Skeletal muscle satellite cell (primary cell): ENCODE results near the gene TIE1.

Experiments
- H3K27me3 ChIP-seq: 2 replicates; pipeline ENCODE4 v1.7.0; 2013; ENCODE audit warnings: low read length; ENCODE audit not compliant: control insufficient read depth, insufficient read depth
- H3K36me3 ChIP-seq: 2 replicates; pipeline ENCODE4 v1.7.0; 2013; ENCODE audit warnings: mild to moderate bottlenecking, control low read depth, low read length; ENCODE audit not compliant: insufficient read depth
- H3K4me1 ChIP-seq: 2 replicates; pipeline ENCODE4 v1.7.0; 2013; ENCODE audit warnings: low read length; ENCODE audit not compliant: control insufficient read depth, insufficient read depth
- H3K4me2 ChIP-seq: 2 replicates; pipeline ENCODE4 v1.7.0; 2013; ENCODE audit warnings: mild to moderate bottlenecking, low read length
- H3K4me3 ChIP-seq: 2 replicates; pipeline ENCODE4 v1.7.0; 2013; ENCODE audit warnings: low read length
- H3K9ac ChIP-seq: 2 replicates; pipeline ENCODE4 v1.7.0; 2013; ENCODE audit warnings: mild to moderate bottlenecking, low read depth, low read length, moderate library complexity
- H3K9me3 ChIP-seq: replicated peaks from 2 replicates; pipeline ENCODE4 v1.7.0; 2013; ENCODE audit warnings: mild to moderate bottlenecking, control low read depth, low read length

TIE1 gene

DNA sequence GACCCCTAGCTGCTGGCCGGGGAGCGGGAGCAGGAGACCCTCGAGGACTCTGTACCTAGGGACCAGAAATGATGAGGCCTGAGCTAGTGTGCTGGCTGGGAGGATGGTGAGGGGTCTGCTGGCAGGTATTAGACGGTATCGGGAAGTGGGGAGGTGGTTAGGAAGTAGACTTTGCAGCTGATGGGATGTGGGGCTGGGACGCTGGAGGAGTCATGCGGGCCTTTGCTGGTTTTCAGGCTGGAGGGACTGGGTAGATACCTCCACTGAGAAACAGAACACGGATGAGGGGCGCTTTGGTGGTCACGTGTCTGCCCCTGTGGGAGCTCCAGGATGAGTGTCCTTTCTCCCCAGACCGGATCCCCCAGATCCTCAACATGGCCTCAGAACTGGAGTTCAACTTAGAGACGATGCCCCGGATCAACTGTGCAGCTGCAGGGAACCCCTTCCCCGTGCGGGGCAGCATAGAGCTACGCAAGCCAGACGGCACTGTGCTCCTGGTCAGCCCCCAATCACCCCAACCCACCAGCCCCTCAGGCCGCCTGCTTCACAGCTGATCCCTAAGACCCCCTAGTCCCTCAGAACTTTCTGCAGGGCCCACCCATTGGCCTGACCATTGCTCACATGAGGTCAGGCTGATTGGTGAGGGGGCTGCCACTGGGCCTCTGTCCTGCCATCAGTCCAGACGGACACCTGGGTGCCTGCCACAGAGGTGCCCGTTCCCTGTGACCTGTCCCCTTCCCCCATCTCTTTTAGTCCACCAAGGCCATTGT lies 8.0 kb downstream of the TIE1 start:
- Histone ChIP-seq H3K9me3 (no peaks in the 10 kb centered on the region), H3K9ac (no peak overlapping the region), H3K4me1 (no peaks in the 10 kb centered on the region), H3K4me3 (no peak overlapping the region), H3K27me3 (peaks cover 19% of the 10 kb centered on the region), H3K36me3 (no peaks in the 10 kb centered on the region), H3K4me2 (no peak overlapping the region)

DNA sequence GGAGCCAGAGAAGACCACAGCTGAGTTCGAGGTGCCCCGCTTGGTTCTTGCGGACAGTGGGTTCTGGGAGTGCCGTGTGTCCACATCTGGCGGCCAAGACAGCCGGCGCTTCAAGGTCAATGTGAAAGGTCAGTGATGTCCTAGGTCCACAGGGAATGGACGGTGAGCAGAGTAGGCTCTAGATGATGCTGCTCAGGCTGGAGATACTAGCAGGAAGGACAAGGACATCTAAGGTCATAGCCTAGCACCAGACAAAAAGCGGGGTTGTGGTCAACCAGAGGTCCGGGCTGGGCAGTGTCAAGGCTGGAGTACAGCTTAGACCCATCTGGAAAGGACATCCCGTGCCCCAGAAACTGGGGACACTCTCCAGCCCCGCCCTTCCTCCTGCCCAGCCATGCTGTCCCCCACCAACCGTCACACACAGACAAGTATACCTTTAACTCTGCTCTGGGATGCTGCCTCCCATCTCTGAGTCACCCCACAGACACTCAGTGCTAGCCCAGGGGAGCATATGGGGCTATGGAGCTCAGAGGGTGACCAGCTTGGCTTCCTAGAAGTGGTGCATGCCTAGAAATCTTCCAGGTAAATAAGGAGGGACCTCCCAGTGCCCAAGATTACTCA lies 8.7 kb downstream of the TIE1 start:
- no peaks in the 10 kb centered on the region for H3K4me1 ChIP-seq
- no peak overlapping the region for H3K9ac ChIP-seq
- H3K9me3 ChIP-seq: no peaks in the 10 kb centered on the region
- H3K36me3 ChIP-seq: no peaks in the 10 kb centered on the region
- H3K4me2 ChIP-seq: no peak overlapping the region
- H3K4me3 ChIP-seq: no peak overlapping the region
- peaks cover 19% of the 10 kb centered on the region for H3K27me3 ChIP-seq

DNA sequence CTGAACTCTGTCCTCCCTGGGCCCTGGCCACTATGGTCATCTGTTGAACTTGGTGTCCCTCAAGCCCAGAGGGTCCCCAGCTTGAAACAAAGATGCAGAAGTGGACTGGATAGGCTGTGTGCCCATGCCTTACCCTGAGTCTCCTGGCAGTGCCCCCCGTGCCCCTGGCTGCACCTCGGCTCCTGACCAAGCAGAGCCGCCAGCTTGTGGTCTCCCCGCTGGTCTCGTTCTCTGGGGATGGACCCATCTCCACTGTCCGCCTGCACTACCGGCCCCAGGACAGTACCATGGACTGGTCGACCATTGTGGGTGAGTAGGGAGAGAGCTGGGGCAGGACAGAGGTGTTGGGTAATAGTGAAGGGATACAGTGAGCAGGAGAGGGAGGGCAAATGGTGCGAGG lies 10.7 kb downstream of the TIE1 start:
- Histone ChIP-seq H3K27me3 (peaks cover 11% of the 10 kb centered on the region), H3K4me3 (no peak overlapping the region), H3K4me1 (no peaks in the 10 kb centered on the region), H3K9ac (no peak overlapping the region), H3K9me3 (no peaks in the 10 kb centered on the region), H3K4me2 (no peak overlapping the region), H3K36me3 (no peaks in the 10 kb centered on the region)

DNA sequence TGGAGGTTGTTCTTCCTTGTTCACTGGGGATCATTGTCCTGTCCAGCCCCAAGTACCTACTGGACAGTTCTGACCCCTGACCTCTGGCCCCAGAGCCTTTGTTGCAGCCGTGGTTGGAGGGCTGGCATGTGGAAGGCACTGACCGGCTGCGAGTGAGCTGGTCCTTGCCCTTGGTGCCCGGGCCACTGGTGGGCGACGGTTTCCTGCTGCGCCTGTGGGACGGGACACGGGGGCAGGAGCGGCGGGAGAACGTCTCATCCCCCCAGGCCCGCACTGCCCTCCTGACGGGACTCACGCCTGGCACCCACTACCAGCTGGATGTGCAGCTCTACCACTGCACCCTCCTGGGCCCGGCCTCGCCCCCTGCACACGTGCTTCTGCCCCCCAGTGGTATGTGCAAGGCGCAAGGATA lies 11.4 kb downstream of the TIE1 start:
- H3K9ac ChIP-seq: no peak overlapping the region
- no peaks in the 10 kb centered on the region for H3K9me3 ChIP-seq
- H3K4me1 ChIP-seq: no peaks in the 10 kb centered on the region
- H3K36me3 ChIP-seq: no peaks in the 10 kb centered on the region
- peaks cover 11% of the 10 kb centered on the region for H3K27me3 ChIP-seq
- no peak overlapping the region for H3K4me3 ChIP-seq
- H3K4me2 ChIP-seq: no peak overlapping the region

DNA sequence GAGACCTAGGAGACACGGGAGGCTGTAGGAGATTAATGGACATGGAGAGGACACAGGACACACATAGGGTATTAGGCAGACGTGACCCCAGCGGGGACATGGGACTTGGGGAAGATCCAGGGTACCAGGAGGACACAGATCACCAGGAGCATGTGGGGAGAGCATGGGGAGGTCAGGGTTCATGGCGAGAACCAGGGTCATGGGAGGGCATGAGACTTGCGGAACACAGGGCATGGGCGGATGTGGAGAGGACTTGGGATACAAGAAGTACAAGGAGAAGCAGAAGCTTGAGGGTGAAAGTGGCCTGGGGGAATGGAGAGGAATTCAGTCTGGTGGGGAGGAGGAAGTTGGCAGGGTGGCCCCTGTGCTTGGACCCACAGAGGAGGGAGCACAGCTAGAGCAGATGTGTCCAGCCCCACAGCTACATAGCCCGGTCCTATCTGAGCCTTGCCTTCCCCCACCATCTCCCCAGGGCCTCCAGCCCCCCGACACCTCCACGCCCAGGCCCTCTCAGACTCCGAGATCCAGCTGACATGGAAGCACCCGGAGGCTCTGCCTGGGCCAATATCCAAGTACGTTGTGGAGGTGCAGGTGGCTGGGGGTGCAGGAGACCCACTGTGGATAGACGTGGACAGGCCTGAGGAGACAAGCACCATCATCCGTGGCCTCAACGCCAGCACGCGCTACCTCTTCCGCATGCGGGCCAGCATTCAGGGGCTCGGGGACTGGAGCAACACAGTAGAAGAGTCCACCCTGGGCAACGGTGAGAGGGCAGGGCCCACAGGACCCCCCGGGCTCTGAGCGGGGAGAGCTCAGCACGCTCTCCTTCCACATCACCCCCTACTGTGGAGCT lies 12.1 kb downstream of the TIE1 start:
- no peak overlapping the region for H3K4me3 ChIP-seq
- H3K4me2 ChIP-seq: no peak overlapping the region
- no peaks in the 10 kb centered on the region for H3K4me1 ChIP-seq
- peaks cover 5% of the 10 kb centered on the region for H3K27me3 ChIP-seq
- H3K9ac ChIP-seq: no peak overlapping the region
- H3K36me3 ChIP-seq: no peaks in the 10 kb centered on the region
- no peaks in the 10 kb centered on the region for H3K9me3 ChIP-seq

DNA sequence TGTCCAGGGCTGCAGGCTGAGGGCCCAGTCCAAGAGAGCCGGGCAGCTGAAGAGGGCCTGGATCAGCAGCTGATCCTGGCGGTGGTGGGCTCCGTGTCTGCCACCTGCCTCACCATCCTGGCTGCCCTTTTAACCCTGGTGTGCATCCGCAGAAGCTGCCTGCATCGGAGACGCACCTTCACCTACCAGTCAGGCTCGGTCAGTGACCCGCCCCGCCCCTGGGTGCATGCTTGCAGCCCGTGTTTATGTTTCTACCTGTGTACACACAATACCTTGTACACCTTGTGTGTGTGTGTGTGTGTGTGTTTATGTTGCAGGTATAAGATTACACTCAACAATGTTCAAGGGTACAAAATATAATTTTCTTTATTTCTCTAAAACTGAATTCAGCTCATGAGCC lies 13.0 kb downstream of the TIE1 start:
- no peak overlapping the region for H3K4me2 ChIP-seq
- no peaks in the 10 kb centered on the region for H3K9me3 ChIP-seq
- H3K36me3 ChIP-seq: no peaks in the 10 kb centered on the region
- H3K9ac ChIP-seq: no peak overlapping the region
- H3K27me3 ChIP-seq: peaks cover 3% of the 10 kb centered on the region
- H3K4me1 ChIP-seq: no peaks in the 10 kb centered on the region
- no peak overlapping the region for H3K4me3 ChIP-seq

DNA sequence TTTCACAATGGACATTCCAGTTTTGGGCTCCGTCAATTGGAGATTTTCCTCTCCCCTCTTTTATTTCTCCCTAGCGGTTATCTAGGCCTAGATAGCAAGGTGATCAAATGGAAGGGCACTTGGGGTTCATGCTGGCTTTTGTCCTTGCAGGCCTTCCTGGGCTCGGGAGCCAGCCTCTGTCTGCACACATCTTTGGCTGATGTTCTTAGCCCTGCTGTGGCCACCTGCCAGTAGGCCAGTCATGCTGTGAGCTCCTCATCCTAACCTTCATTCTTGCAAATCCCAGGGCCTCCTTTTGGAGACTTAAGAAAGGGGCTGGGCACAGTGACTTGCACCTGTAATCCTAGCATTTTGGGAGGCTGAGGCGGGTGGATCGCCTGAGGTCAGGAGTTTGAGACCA lies 13.5 kb downstream of the TIE1 start:
- H3K27me3 ChIP-seq: peaks cover 3% of the 10 kb centered on the region
- H3K9me3 ChIP-seq: no peaks in the 10 kb centered on the region
- H3K4me2 ChIP-seq: no peak overlapping the region
- H3K36me3 ChIP-seq: no peaks in the 10 kb centered on the region
- H3K9ac ChIP-seq: no peak overlapping the region
- no peaks in the 10 kb centered on the region for H3K4me1 ChIP-seq
- no peak overlapping the region for H3K4me3 ChIP-seq

DNA sequence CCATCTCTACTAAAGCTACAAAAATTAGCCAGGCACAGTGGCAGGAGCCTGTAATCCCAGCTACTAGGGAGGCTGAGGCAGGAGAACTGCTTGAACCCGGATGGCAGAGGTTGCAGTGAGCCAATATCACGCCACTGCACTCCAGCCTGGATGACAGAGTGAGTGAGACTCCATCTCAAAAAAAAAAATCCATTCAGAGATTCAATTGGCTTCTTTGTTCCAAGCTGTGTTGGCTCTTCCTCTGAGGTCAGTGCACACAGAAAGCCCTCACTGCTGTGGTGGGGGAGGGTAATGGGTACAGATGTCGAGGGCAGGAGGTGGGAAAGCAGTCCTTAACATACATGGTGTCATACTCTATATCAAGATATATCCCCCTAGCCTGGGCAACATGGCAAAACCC lies 14.7 kb downstream of the TIE1 start:
- H3K4me1 ChIP-seq: no peaks in the 10 kb centered on the region
- no peak overlapping the region for H3K4me2 ChIP-seq
- H3K4me3 ChIP-seq: no peak overlapping the region
- H3K9ac ChIP-seq: no peak overlapping the region
- no peaks in the 10 kb centered on the region for H3K9me3 ChIP-seq
- peaks cover 3% of the 10 kb centered on the region for H3K27me3 ChIP-seq
- no peaks in the 10 kb centered on the region for H3K36me3 ChIP-seq

DNA sequence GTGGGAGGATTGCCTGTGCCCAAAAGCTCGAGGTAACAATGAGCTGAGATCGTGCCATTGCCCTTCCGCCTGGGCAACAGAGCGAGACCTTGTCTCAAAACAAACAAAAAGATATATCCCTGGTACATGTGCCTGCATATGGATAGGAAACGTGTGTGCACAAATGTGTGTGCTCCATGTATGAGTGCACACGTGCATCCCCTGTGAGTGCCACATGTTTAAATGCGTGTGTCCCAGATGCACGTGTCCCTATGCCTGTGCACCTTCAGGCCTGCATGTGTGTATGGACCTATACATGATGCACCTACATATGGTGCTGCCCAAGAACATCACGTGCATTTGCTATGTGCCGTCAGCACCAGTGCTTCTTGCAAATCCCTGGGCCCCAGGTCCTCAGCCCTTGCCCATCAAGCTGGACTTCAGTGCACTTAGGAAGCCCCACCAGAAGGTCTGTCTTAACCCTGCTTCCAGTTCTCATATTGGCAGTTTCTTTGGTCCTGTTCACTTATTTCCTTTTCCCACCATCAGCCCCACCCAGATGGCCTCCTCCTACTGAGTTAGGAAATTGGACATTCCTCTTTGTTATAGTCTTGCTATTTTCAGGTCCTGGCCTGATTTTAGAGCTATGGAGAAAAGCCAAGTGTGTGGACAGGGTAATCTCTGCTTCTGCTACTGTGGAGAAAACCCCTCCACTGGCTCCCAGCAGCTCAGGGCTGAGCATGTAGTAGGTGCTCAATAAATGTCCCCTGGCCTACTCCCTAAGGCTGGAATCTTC lies 15.4 kb downstream of the TIE1 start:
- Histone ChIP-seq H3K27me3 (peaks cover 3% of the 10 kb centered on the region), H3K4me1 (no peaks in the 10 kb centered on the region), H3K9ac (no peak overlapping the region), H3K36me3 (no peaks in the 10 kb centered on the region), H3K4me3 (no peak overlapping the region), H3K4me2 (no peak overlapping the region), H3K9me3 (no peaks in the 10 kb centered on the region)

DNA sequence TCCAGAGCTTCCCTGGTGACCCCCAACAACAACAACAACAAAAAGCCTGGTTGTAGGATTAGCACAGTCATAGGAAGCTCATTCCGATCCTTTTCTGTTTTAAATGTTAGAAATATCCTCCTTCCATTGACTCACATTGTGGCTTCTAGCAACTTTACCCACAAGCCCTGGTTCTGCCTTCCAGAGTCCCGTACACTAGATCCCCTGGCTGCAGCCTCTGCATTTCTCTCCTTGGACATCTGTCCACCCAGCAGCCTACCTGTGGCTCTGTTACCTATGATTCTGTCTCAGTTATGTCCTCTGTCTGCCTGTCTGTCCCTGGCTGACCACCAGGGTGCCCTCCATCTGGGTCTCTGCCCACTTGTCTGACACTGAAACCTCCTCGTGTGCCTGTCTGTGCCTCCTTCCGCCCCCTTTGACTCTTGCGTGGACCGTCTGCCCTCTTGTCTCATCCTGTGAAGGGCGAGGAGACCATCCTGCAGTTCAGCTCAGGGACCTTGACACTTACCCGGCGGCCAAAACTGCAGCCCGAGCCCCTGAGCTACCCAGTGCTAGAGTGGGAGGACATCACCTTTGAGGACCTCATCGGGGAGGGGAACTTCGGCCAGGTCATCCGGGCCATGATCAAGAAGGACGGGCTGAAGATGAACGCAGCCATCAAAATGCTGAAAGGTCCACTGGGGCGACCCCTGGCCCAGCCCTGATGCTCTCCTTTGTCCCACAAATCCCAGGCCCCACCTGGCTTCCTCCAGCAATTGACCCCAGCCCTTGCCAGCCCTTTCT lies 16.1 kb downstream of the TIE1 start:
- Histone ChIP-seq H3K4me2 (no peak overlapping the region), H3K9ac (no peak overlapping the region), H3K9me3 (no peaks in the 10 kb centered on the region), H3K4me3 (no peak overlapping the region), H3K4me1 (no peaks in the 10 kb centered on the region), H3K27me3 (no peaks in the 10 kb centered on the region), H3K36me3 (no peaks in the 10 kb centered on the region)
